NCI-H2196 (cell line): Measurements from ENCODE around the gene PPP2R5E.
A peak's percentile ranks its signal among the peaks of the same experiment; 100 is the strongest.
"Not testable (repeated sequence)": the region's sequence is repeated elsewhere in the genome, so short reads cannot be mapped to it uniquely, and the experiment has no call there.

ENCODE experiments used
- DNase-seq: peaks from one replicate; lab custom pipeline; 2025; ENCODE audit not compliant: unreplicated experiment; lab: John Stamatoyannopoulos, UW

The PPP2R5E gene

DNA sequence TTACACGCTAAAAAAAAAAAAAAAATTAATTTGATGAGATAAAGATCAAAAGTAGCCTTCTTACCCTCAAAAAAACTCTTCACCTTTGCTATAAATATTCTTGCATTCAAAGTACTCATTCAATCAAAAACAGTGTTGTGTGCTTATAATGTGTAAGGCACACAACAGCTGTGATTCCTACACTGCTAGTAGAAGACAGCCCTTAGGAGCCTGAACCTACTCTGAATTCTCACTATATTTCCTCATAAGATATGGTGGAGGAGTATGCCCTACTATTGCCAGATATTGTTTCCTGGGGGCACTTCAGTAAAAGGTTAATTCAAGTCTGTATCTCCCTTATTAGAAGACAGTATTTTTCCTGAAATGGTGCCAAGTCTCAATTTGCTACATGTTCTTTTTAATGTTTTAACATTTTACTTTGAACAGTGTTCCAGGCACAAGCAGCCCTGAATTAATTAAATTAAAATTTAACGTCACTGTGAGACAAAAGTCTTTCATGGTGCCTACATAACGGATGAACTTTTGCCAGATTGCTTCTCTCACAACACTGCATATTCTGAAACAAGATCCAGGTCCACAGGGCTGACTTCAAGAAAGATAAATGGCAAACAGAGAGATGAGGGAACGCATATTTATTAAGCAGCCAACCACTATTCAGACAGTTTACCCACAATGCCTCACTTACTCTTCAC, 19.3 kb downstream of the PPP2R5E start:
- DNase-seq = no peak

DNA sequence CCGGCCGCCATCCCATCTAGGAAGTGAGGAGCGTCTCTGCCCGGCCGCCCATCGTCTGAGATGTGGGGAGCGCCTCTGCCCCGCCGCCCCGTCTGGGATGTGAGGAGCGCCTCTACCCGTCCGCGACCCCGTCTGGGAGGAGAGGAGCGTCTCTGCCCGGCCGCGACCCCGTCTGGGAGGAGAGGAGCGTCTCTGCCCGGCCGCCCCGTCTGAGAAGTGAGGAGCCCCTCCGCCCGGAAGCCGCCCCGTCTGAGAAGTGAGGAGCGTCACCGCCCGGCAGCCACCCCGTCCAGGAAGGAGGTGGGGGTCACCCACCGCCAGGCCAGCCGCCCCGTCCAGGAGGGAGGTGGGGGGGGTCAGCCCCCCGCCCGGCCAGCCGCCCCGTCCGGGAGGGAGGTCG, 20.7 kb downstream of the PPP2R5E start:
- not testable (repeated sequence) for DNase-seq

DNA sequence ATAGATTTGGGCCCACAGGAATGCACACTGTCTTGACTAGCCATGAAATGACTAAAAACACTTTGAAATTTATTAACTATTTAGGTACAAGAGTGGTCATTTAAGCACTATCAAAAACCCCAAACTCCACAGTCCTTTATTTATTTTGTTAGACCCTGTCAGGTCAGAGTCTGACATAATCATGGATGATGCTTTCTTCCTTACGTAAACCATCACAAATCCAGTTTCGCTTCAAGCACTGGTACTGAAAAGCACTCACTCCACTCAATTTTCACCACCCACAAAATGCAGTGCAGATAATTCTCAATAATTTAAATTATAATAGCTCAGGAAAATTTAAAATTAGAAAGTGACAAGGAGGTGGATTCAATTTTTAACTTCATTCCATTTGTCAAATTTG, 25.8 kb downstream of the PPP2R5E start:
- no peak for DNase-seq

DNA sequence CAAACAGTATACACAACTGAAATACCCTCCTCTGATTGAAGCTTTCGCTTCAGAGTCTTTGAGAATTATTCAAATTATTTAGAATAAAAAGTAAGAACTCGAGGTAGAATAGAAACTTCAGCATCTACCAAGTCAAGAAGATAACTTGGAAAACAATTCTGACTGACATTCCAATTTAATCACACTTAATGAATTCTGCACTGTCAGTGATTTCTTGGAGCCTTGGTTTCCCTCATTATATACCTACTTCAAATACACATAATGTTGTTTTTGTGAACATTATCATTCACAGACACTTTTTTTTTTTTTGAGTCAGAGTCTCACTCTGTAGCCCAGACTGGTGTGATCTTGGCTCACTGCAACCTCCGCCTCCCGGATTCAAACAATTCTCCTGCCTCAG, 27.9 kb downstream of the PPP2R5E start:
- DNase-seq = no peak

DNA sequence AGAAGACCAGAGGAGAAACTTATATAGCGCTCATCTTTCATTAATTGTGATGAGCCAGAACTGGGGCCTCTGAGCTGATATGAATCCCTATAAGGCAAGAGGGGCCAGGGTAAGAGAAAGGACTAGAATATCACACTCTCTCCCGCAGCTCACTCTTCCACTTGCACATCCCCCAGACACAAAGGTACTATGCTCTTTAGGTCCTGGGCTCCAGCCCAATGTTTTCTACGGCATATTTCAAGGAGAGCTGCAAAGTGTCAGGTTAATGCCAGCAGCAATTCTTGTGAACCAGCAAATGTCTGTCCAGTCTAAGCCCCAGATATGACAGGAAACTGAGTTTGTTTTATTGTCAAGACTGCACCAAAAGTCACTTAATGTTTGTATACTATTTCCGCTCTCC, 29.4 kb downstream of the PPP2R5E start:
- DNase-seq = peak; percentile 13

DNA sequence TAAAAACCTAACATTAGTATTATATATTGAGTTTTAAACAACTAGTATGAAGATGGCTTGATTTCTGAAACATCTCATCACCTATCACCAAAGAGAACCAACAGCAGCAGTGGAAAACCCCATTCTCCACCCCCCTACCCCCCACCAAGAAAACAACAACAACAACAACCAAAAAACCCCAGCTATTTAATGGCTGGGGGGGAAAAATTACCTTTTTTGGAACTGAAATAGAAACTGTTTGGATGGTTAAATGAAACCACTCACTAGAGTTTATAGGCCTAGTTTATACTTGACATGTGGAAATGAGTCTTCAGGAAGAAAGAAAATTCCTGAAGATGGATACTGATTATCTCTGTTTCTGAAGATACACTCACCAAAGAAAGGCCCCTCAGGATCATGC, 30.3 kb downstream of the PPP2R5E start:
- DNase-seq = no peak

DNA sequence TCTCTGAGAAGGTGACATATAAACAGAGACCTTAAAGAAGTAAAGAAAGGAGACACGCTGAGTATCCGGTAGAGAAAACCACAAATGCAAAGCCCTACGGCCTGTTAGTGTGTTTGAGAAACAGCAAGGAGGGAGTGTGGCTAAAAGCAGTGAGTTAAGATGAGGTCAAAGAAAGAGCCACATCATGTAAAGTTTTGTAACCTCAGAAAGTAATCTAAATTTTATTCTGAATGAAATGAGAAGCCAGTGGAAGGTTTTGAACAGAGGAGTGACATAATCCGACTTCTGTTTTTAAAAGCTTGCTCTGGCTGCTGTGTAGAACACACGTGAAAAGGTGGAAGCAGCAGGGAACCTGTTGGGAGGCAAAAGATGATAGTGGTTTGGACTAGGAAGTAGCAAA, 32.6 kb downstream of the PPP2R5E start:
- DNase-seq = no peak

DNA sequence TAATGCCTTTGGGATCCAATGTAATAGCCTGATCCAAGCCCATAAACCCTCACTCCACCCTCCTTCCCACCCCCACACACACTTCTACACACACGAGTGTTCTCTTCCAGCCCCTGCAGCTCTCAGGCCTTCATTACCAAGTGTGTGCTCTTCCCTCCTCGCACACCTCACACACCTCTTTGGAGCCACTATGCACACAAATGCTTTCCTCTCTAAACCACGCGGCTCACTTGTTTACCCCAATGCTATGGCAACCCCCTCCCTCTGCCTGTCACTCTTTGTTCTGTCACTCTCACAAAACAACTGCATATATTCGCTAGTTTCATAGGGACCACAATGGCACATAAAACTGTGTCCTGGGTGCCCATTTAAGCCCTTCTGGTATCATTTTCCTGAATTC, 35.1 kb downstream of the PPP2R5E start:
- DNase-seq = no peak

DNA sequence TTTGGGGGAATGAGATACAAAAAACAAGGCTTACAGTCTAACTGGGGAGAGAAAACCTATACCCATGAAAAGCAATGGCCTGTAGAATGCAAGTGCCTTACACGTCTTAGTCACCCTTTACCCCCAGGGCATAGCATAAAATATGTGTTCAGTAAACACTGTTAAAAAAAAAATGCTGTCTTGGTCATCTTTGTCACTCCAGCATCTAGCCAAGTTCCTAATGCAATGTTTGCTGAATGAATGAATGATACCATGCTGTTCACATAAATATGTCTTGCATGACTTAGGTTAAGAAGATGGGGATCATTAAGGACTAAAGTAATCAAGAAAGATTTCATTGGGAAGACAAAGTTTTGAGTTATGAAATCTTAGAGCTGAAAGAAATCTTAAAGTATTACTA, 38.5 kb downstream of the PPP2R5E start:
- no peak for DNase-seq

DNA sequence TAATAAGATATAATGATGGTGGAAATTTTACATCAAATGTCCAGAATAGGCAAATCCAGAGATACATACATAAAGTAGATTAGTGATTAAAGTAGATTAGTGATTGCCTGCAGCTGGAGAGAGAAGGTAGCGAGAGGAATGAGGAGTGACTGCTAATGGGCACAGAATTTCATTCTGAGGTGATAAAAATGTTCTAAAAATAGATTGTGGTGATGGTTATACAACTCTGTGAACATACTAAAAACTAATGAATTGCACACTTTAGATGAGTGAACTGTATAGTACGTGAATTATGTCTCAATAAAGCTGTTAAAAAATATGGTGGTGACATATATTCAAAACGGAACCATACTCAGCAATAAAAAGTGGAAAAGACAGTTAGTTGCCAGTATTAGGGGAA, 41.7 kb downstream of the PPP2R5E start:
- DNase-seq = no peak

DNA sequence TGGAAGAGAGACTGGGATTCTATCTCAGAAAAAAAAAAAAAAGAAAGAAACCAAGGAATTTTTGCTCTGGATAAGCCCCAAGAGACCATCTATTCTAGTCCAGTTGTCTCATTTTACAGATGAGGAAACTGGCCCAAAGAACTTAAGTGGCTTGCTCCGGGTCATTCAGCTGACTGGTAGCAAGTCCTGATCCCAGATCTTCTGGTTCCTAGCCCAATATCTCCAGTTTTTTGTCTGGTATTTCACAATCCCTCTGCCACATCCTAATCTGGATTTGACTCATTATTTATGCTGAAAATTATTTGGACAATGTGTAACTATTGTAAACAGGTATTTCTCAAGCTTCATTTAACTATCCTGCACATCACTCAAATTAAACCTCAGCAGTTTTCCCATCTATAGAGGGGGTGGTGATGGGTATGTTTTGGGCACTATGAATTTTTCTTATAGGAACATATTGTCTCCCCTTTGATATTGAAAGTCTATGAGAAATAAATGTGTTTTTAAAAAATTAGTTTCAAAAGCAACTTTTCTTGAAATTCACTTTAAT, 43.4 kb downstream of the PPP2R5E start:
- DNase-seq = no peak

DNA sequence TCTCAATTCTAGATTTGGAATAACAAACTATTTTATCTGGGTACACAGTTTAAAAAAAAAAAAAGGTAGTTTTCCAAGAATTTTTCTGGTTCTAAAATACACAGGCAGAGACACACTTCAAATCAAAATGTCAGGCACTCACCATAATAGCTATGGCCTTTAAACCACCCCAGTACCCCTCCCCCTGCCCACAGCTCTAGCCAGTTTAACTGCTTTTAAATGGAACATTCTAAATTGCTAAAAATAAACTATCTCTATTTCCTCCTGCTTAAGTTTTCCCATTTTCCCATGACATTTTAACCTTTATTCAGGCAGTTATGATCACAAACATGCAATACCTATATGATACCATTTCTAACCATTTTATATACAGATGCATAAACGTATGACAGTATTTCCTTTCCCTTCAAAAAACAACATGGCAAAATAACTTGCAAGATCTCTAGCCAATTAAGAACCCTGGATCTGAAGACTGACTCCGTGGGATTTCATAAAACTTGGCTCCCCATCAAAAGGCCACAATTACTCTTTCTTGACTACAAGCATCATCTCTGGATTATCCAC, 46.3 kb downstream of the PPP2R5E start:
- DNase-seq = no peak

DNA sequence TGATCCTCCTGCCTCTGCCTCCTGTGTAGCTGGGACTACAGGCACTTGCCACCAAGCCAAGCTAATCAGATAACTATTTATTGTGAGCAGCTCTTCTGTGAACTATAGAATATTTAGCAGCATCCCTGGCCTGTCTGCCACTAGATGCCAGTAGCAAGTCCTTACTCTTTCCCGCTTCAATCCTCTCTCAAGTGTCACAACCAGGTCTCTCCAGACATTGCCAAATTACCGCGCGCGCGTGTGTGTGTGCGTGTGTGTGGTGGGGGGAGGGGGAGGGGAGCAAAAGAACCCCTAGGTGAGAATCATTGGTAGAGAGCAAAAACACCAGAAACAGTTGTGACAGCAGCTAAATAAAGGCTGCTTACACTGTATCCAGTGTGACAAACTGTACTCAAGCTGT, 49.9 kb downstream of the PPP2R5E start:
- DNase-seq = peak; percentile 28

DNA sequence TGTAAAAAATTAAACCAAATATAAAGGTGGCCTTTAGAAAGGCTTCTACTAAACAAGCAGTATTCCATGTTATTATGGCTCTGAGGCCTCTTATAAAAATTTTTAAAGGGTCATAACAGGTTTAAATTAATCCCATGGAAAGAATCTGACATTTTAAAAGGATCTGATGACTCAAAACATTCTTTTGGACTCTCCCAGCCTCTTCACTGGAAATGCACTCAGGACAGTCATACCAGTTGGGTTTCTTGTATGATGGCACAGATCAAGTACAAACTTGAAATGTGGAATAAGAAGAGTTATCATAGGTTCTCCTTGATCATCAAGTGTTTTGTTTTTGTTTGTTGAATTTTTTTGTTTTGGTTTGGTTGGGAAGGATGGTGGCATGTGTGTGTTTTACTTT, 50.8 kb downstream of the PPP2R5E start:
- no peak for DNase-seq

DNA sequence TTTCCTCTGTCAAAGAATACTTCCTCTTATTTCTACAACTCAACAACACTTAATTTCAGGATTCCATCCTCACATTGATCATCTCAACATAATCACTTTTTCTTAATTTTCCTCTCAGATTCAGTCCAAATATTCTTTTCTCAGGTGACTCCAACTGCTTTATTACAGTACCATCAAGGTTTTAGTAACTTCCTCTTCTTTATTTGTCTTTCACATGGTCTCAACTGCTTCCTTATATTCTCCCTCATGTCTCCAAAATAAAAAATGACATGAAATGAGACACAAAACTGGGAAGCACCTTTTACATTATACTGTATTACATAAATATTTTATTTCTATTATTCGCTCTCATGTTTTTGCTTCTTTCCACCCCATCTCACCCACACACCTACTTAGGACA, 55.5 kb downstream of the PPP2R5E start:
- DNase-seq = no peak

DNA sequence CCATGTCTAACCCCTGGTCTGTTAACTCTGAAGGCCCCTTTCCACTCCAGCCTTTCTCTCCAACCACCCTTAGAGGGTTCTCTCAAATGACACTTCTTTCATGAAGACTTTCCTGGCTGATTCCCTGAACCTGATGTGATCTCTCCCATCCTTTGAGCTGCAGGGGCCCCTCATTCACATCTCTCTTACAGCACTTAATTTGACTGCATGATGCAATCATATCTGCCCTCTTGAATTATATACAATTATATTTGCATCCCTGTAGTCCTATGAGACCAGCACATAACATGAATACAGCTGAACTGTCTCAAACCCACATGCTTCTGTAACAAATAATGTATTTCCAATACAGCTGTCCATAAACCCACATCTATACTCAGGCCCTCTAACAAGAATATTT, 56.4 kb downstream of the PPP2R5E start:
- DNase-seq = no peak

DNA sequence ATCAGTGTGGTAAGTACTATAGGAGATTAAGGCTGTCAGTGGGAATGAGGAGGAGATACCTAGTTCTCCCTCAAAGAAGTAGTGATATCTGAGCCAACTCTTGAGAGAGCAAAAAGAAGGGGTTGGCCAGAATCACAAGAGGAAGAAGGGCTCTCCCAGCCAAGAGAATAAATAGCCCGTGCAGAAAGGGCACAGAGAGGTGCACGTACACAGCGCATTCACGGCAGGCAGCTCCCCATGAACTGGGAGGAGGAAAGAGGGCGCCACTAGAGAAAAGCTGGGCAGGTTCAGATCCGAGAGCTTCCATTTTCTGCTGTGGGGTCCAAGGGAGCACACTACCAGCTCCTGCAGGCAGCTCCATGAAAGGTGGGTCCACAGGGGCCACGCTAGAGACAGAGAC, 59.9 kb downstream of the PPP2R5E start:
- no peak for DNase-seq

DNA sequence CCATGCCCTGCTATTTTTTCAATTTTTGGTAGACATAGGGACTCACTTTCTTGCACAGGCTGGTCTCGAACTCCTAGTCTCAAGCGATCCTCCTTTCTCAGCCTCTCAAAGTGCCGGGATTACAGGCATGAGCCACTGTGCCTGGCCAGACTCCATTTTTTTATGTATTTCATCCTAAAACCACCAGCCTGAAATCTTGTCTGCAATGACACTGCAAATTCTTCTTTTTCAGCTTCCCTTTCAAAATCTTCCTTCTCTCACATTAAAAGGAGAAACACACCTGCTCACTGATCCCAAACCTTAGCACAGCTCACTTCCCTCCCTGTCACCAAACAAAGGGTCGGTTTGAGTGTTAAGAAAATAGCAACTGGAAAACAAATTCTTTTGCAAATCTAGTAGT, 62.6 kb downstream of the PPP2R5E start:
- DNase-seq = no peak

DNA sequence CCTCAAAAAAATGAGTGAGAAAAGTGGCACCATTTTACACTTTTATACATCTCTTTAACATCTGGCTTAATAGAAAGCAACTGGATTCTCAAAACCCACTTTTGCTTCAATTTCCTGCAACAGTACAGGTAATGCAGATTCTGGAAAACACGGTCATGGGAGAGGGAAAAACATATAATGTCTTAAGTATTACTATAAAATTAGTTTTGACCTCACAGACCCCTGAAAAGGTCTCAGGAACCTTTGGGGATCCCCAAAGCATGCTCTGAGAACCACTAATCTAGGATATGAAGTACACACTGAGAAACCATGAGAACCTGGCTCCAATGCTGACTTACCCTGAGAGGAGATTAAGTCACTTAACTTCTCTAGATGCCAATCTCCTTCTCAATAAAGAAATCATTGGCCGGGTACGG, 64.7 kb downstream of the PPP2R5E start:
- no peak for DNase-seq

DNA sequence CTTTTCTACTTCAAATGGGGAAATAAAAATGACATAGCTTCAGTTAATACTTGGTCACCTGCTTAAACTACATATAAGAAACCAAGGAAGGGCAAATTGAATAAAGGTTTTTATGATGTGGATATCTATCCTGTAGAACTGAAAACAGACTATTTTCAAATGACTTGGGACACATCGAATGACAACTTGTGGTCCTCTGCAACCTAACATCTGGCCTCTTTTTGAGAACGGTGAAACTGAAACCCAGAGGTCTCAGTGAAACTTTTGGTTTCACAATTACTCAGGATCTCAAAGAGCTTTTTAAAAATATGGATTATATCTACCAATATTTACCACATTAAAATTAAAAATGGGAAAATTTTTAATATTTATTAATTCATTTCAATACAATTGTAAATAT, 65.2 kb downstream of the PPP2R5E start:
- DNase-seq = no peak

DNA sequence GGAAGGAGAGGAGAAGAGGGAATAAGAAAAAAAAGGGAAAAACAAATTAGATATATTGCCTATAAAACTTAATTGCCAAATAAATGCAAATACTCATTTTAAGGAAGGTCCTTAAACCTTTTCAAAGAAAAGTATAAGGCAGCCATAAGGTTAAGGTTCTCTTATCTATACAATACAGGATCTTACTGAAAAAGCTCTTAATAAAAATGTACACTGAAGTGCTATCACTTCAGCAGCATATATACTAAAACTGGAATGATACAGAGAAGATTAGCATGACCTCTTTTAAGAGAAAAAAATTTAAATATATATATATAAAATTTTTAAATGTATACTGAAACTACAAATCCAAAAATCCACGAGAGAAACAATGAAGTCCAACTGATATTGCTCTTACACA, 65.6 kb downstream of the PPP2R5E start:
- DNase-seq = no peak

DNA sequence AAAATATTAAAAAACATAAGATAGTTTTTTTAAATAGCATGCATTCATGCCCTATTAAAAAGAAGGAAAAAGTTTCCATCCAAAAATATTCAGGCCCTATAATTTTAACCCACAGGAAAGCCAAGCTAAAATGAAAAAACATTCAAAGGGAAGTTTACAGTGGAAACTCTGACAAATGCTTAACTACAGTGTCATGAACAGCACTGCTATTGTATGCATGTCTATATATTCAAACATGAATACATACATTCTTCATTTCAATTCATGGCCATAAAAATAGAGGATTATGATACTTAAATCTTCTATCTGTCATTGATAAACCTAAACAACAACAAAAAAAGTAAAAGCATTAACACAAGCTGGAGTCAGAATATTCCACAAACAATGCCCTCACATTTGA, 67.4 kb downstream of the PPP2R5E start:
- no peak for DNase-seq

DNA sequence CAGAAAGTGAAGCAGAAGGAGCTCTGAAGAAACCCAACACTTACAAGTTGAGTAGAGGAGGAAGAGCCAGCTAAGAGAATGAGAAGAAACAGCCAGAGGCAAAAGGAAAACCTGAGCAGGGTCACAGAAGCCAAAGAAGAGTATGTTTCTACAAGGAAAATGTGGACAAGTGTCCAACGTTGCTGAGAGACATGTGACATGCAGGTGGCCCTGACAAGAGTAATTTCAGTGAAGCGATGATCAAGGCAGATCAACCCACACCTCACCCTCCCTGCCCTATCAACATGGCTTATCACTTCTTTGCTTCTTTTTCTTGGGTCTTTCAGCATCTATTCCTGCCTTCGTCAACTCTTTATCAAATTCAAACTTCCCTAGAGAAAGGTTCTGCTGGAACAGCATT, 68.3 kb downstream of the PPP2R5E start:
- no peak for DNase-seq
